ENCODE measurements around the gene NEURL1B. TPM values are rescaled to one million over a fixed set of nuclear protein-coding genes. Genes with fewer than 3 reads are reported as not detected.
"Not testable (repeated sequence)": the region's sequence is repeated elsewhere in the genome, so short reads cannot be mapped to it uniquely, and the experiment has no call there.

The NEURL1B gene
- total and polyA plus RNA-seq, 12 donors = 9.8 to 99.9 (median 41.5) TPM

DNA sequence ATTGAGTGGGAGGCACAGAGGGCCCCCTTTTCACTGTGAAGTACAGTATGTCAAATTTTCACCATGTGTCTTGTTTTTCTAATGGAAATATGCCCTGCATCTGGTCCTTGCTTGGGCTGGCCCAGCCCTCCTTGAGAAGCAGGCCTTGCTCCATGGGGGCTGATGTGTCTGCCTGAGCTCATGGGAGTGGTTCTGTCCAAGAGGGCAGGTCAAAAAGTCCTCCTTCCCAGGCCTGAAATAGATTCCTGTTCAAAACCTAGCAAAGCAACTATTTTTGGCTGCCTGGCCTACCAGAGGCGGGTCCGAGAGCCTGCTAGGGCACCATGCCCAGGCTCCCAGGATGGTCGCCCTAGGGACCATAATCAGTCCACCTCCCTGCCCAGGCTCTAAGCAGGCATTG is 40.5 kb upstream of the NEURL1B start:
- H3K4me1 ChIP-seq (replicated peaks in 1 of 2) = peaks cover 0 to 10% of the 10 kb centered on the region in 2 donors
- no peak for DNase-seq
- no peak for TF ChIP-seq POLR2A (IDR thresholded peaks at IDR 0.05)
- TF ChIP-seq, protein P1, sequence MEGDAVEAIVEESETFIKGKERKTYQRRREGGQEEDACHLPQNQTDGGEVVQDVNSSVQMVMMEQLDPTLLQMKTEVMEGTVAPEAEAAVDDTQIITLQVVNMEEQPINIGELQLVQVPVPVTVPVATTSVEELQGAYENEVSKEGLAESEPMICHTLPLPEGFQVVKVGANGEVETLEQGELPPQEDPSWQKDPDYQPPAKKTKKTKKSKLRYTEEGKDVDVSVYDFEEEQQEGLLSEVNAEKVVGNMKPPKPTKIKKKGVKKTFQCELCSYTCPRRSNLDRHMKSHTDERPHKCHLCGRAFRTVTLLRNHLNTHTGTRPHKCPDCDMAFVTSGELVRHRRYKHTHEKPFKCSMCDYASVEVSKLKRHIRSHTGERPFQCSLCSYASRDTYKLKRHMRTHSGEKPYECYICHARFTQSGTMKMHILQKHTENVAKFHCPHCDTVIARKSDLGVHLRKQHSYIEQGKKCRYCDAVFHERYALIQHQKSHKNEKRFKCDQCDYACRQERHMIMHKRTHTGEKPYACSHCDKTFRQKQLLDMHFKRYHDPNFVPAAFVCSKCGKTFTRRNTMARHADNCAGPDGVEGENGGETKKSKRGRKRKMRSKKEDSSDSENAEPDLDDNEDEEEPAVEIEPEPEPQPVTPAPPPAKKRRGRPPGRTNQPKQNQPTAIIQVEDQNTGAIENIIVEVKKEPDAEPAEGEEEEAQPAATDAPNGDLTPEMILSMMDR (IDR thresholded peaks at IDR 0.05) = no peak
- H3K9me3 ChIP-seq (replicated peaks in 1 of 3) = no peaks in the 10 kb centered on the region
- peak overlapping the region in 2 of 5 donors; percentile 26 to 36 for H3K27ac ChIP-seq
- H3K27me3 ChIP-seq = no peaks in the 10 kb centered on the region
- H3K36me3 ChIP-seq (replicated peaks in 1 of 2) = no peaks in the 10 kb centered on the region
- H3K4me3 ChIP-seq = no peak overlapping the region
- 65 to 85% (median 74%) methylated on average over 3 of the region's 3 CpGs; no CpG with 5 or more reads in 1 of the 4 donors for WGBS, 4 donors
- intact Hi-C loops (cut with DNase I) = no loop called here

DNA sequence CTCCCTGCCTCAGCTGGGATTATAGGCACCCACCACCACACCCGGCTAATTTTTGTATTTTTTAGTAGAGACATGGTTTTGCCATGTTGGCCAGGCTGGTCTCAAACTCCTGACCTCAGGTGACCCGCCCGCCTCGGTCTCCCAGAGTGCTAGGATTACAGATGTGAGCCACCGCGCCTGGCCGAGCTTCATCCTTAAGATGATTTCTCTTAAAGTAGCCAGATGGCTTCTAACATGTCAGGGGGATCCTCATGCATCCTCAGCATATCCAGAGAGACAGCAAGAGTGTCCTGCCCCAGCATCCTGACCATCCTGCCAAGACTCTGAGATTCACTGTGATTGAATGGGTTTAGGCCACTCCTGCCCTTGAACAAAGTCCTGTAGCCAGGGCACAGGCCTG is 39.5 kb upstream of the NEURL1B start:
- intact Hi-C loops (cut with DNase I); H3K36me3 ChIP-seq (replicated peaks in 1 of 2); DNase-seq; H3K27me3 ChIP-seq; H3K4me1 ChIP-seq (replicated peaks in 1 of 2); H3K9me3 ChIP-seq (replicated peaks in 1 of 3); H3K4me3 ChIP-seq: not testable (repeated sequence)
- H3K27ac ChIP-seq = peak overlapping the region in 3 of 5 donors; percentile 64 to 85 (median 82)
- WGBS, 4 donors = 92 to 99% (median 95%) methylated on average over 5 to 7 of the region's 7 CpGs

DNA sequence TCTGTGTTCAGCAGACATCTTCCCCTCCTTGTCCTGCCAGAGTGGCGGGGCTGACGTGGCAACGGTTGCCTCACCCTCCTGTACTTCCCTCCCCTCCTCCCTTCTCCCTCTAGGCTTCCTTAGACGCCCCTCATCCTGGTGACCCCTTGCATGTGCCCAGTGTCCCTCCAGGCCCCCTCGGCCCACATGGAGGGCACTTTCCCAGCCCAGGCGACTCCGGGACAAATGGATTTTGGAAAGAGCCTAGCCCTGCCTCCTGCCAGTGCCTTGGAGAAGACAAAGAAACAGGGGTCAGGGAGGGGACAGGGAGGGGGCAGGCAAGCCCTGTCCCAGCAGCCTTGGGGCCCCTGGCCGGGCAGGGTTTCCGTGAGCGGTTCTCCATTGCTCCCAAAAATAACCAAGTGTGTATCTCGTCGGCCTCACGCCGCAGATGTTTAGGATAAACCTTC is 38.3 kb upstream of the NEURL1B start:
- WGBS, 4 donors = 61 to 67% (median 64%) methylated on average over 14 of the region's 14 CpGs
- no peaks in the 10 kb centered on the region for H3K27me3 ChIP-seq
- H3K9me3 ChIP-seq (replicated peaks in 1 of 3) = no peaks in the 10 kb centered on the region
- no peak overlapping the region for H3K4me3 ChIP-seq
- H3K36me3 ChIP-seq (replicated peaks in 1 of 2) = no peaks in the 10 kb centered on the region
- TF ChIP-seq POLR2A (IDR thresholded peaks at IDR 0.05) = no peak
- TF ChIP-seq, protein P1 (IDR thresholded peaks at IDR 0.05) = no peak
- peak in 1 of 7 donors; percentile 27 for DNase-seq
- intact Hi-C loops (cut with DNase I) = no loop called here
- peaks cover 0 to 15% of the 10 kb centered on the region in 2 donors for H3K4me1 ChIP-seq (replicated peaks in 1 of 2)
- H3K27ac ChIP-seq = peak overlapping the region in 4 of 5 donors; percentile 54 to 85 (median 73)

DNA sequence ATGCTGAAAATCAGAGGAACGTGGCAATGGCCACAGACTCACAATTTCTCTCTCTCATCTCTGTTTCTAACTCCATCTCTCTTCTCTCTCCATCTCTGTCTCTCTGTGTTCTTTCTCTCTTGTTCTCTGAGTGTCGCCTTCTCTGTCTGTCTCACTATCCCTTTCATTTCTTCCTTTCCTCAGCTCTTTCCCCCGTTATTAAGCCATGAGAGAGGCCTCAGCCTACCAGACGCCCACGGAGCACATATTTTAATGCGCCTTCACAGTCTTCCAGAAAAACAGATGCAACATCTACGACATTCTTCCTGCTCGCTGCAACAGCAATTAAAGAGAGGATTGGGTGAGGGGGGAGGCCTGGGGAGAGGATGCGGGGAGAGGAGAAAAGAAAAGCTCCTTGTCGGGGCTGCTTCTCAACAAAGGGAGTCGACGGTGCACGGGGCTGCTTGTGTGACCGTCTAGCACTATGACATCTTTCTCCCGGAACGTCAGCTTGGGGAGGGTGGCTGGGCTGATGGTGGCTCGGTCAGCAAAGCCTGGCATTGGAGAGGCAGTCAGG is 37.7 kb upstream of the NEURL1B start:
- intact Hi-C loops (cut with DNase I) = no loop called here

More for the DNA sequence above, 37.7 kb upstream of the NEURL1B start:
- no peaks in the 10 kb centered on the region for H3K9me3 ChIP-seq (replicated peaks in 1 of 3)
- H3K27me3 ChIP-seq = no peaks in the 10 kb centered on the region
- H3K36me3 ChIP-seq (replicated peaks in 1 of 2) = no peaks in the 10 kb centered on the region
- H3K4me3 ChIP-seq = no peak overlapping the region
- 69 to 75% (median 72%) methylated on average over 17 of the region's 17 CpGs for WGBS, 4 donors
- TF ChIP-seq, protein P1 (IDR thresholded peaks at IDR 0.05) = no peak
- no peak for TF ChIP-seq POLR2A (IDR thresholded peaks at IDR 0.05)
- no peak for DNase-seq
- H3K27ac ChIP-seq = peak overlapping the region in 4 of 5 donors; percentile 26 to 85 (median 73)
- H3K4me1 ChIP-seq (replicated peaks in 1 of 2) = peaks cover 0 to 15% of the 10 kb centered on the region in 2 donors
